ENCODE data around the gene CCDC32.

Gene CCDC32

GRCh38 chr15:40575113-40575512, 10.3 kb upstream of the CCDC32 start:
- DNase-seq (ENCODE audit: low read depth in 1 of 2, low spot score in 1 of 2) = no peak
- Histone ChIP-seq H3K27me3 (ENCODE audit: insufficient read depth, poor library complexity, severe bottlenecking) (no peaks in the 10 kb centered on the region), H3K4me3 (replicated peaks; ENCODE audit: insufficient read depth, low read length) (no peak overlapping the region), H3K27ac (replicated peaks) (no peak overlapping the region)
- TF ChIP-seq SPI1 (IDR thresholded peaks at IDR 0.05; ENCODE audit: borderline replicate concordance, low read depth) = no peak
- no peak for TF ChIP-seq CTCF (IDR thresholded peaks at IDR 0.05; ENCODE audit: insufficient read depth, low read length)
- no peak for TF ChIP-seq GABPA (IDR thresholded peaks at IDR 0.05; ENCODE audit: low read depth)
- no peak for TF ChIP-seq REST (IDR thresholded peaks at IDR 0.05; ENCODE audit: insufficient replicate concordance, low read depth)
- TF ChIP-seq POLR2AphosphoS5 (IDR thresholded peaks at IDR 0.05; ENCODE audit: low read depth) = no peak

GRCh38 chr15:40569129-40569953, 4.5 kb upstream of the CCDC32 start, which contains the start of gene RPUSD2:
RPUSD2 (plus strand) TSS chr15:40569299; CDS start chr15:40569338, 39 bp downstream.
- no peak for TF ChIP-seq GABPA (IDR thresholded peaks at IDR 0.05; ENCODE audit: low read depth)
- peak; percentile 95 for TF ChIP-seq POLR2AphosphoS5 (IDR thresholded peaks at IDR 0.05; ENCODE audit: low read depth)
- Histone ChIP-seq H3K4me3 (replicated peaks; ENCODE audit: insufficient read depth, low read length) (peak within 1 kb of the TSS; percentile 93), H3K27ac (replicated peaks) (peak within 1 kb of the TSS; percentile 75), H3K27me3 (ENCODE audit: insufficient read depth, poor library complexity, severe bottlenecking) (no peaks in the 10 kb centered on the region)
- DNase-seq (ENCODE audit: low read depth in 1 of 2, low spot score in 1 of 2) = peak; percentile 89 to 96

GRCh38 chr15:40567111-40567510, 2.3 kb upstream of the CCDC32 start:
- H3K27me3 ChIP-seq (ENCODE audit: insufficient read depth, poor library complexity, severe bottlenecking) = no peaks in the 10 kb centered on the region
- H3K4me3 ChIP-seq (replicated peaks; ENCODE audit: insufficient read depth, low read length) = no peak overlapping the region
- no peak overlapping the region for H3K27ac ChIP-seq (replicated peaks)
- TF ChIP-seq CTCF (IDR thresholded peaks at IDR 0.05; ENCODE audit: insufficient read depth, low read length) (peak; percentile 63), SPI1 (IDR thresholded peaks at IDR 0.05; ENCODE audit: borderline replicate concordance, low read depth) (no peak)
- peak in 1 of 2 experiments; percentile 60 for DNase-seq (ENCODE audit: low read depth in 1 of 2, low spot score in 1 of 2)

- Histone ChIP-seq H3K27me3 (ENCODE audit: insufficient read depth, poor library complexity, severe bottlenecking) (no peaks in the 10 kb centered on the region), H3K27ac (replicated peaks) (peak overlapping the region; percentile 75), H3K4me3 (replicated peaks; ENCODE audit: insufficient read depth, low read length) (peak overlapping the region; percentile 65)
- no peak for DNase-seq (ENCODE audit: low read depth in 1 of 2, low spot score in 1 of 2)
- TF ChIP-seq CTCF (IDR thresholded peaks at IDR 0.05; ENCODE audit: insufficient read depth, low read length) (no peak), REST (IDR thresholded peaks at IDR 0.05; ENCODE audit: insufficient replicate concordance, low read depth) (no peak), SPI1 (IDR thresholded peaks at IDR 0.05; ENCODE audit: borderline replicate concordance, low read depth) (no peak; the same call in 1 of the 2 replicates), POLR2AphosphoS5 (IDR thresholded peaks at IDR 0.05; ENCODE audit: low read depth) (no peak), GABPA (IDR thresholded peaks at IDR 0.05; ENCODE audit: low read depth) (no peak)
Observed at GRCh38 chr15:40565333-40566238, 744 bp upstream of the CCDC32 start.

Data from HL-60 (cell line).